ENCODE measurements around the gene SLC9A3.

Gene SLC9A3

DNA sequence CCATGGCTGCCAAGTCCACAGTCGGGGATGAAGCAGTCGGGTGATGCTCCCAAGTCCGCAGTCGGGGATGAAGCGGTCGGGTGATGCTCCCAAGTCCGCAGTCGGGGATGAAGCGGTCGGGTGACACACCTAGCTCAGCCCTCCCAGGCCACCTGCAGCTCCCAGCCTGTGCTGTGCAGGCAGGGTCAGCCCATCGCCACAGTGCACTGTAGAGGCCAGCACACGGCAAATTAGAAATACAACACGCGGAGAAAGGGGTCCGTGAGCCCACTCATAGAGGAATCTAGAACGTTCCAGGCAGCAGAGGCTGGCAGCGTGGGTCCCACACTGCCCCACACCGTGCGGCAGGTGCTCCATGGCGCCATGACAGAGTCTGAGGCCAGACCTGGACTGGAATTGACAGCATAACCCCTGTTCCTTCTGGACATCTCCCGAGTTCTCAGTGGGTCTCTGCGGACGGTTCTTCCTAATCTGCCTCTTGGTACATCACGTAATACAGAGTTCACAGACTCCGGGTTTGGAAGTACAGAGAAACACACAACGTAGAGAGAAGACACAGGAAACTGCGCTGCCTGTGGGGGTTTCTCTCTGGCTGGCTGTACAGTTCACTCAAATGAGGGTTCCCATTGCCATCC lies 89.0 kb downstream of the SLC9A3 start:
- Mint-ChIP-seq H3K4me1 (peaks cover 11% of the 10 kb centered on the region), H3K36me3 (ENCODE audit: low read depth) (no peaks in the 10 kb centered on the region), H3K27ac (no peak overlapping the region), H3K27me3 (ENCODE audit: low read depth, poor library complexity) (peaks cover 23% of the 10 kb centered on the region), H3K9me3 (no peaks in the 10 kb centered on the region), H3K4me3 (no peak overlapping the region)
- TF ChIP-seq, protein P1, sequence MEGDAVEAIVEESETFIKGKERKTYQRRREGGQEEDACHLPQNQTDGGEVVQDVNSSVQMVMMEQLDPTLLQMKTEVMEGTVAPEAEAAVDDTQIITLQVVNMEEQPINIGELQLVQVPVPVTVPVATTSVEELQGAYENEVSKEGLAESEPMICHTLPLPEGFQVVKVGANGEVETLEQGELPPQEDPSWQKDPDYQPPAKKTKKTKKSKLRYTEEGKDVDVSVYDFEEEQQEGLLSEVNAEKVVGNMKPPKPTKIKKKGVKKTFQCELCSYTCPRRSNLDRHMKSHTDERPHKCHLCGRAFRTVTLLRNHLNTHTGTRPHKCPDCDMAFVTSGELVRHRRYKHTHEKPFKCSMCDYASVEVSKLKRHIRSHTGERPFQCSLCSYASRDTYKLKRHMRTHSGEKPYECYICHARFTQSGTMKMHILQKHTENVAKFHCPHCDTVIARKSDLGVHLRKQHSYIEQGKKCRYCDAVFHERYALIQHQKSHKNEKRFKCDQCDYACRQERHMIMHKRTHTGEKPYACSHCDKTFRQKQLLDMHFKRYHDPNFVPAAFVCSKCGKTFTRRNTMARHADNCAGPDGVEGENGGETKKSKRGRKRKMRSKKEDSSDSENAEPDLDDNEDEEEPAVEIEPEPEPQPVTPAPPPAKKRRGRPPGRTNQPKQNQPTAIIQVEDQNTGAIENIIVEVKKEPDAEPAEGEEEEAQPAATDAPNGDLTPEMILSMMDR (IDR thresholded peaks at IDR 0.05), result no peak
- DNase-seq, result no peak

DNA sequence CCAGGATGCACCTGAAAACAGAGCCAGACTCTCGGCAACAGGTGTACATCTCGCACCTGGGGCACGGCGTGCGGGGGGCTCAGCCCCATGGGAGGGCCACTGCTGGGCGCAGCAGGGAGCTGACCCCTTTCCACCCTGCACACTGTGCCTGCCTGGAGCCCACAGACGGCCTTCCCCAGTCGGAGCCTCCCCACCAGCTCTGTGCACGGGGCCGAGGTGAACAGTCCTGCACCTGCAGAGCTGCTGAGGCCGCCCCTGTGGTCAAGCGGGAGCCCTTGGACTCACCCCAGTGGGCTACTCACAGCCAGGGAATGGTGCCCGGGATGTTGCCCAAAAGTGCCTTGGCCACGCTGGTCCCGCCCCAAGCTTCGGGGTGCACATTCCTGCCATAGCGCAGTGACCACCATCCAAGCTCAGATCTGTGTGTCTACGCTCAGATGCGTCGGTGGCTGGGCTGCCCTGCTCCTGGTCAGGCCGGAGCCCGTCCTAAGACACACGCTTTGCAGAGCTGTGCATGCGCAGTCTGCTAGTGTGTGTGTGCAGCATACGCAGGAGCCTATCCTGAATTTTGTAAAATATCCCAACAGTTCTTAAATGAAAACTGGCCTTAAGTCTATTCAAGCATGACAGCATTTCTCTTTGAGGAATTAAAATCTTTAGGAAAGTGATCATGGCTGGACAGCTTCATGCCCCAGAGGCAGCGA lies 89.7 kb downstream of the SLC9A3 start:
- Mint-ChIP-seq H3K27me3 (ENCODE audit: low read depth, poor library complexity) (peaks cover 27% of the 10 kb centered on the region), H3K36me3 (ENCODE audit: low read depth) (no peaks in the 10 kb centered on the region), H3K9me3 (no peaks in the 10 kb centered on the region), H3K27ac (no peak overlapping the region), H3K4me3 (no peak overlapping the region), H3K4me1 (peaks cover 8% of the 10 kb centered on the region)
- no peak for DNase-seq
- TF ChIP-seq, protein P1 (IDR thresholded peaks at IDR 0.05), result no peak

DNA sequence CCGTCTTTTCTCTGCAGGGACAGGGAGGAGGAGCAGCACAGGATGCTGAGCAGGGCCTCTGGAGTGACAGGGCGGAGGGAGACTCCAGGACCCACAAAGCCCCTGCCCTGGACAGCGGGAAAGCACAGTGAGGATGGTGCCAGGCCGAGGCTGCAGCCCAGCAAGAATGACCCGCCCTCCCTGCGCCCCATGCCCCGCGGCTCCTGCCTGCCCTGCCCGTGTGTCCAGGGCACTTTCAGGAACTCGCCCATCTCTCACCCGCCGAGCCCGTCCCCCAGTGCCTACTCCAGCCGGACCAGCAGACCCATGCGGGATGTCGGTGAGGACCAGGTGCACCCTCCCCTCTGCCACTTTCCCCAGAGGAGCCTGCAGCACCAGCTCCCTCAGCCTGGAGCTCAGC lies 90.4 kb downstream of the SLC9A3 start:
- DNase-seq, result no peak
- no peaks in the 10 kb centered on the region for H3K9me3 Mint-ChIP-seq
- H3K36me3 Mint-ChIP-seq (ENCODE audit: low read depth), result no peaks in the 10 kb centered on the region
- H3K27me3 Mint-ChIP-seq (ENCODE audit: low read depth, poor library complexity), result peaks cover 27% of the 10 kb centered on the region
- no peak overlapping the region for H3K27ac Mint-ChIP-seq
- H3K4me1 Mint-ChIP-seq, result peaks cover 3% of the 10 kb centered on the region
- no peak overlapping the region for H3K4me3 Mint-ChIP-seq
- TF ChIP-seq, protein P1 (IDR thresholded peaks at IDR 0.05), result no peak

DNA sequence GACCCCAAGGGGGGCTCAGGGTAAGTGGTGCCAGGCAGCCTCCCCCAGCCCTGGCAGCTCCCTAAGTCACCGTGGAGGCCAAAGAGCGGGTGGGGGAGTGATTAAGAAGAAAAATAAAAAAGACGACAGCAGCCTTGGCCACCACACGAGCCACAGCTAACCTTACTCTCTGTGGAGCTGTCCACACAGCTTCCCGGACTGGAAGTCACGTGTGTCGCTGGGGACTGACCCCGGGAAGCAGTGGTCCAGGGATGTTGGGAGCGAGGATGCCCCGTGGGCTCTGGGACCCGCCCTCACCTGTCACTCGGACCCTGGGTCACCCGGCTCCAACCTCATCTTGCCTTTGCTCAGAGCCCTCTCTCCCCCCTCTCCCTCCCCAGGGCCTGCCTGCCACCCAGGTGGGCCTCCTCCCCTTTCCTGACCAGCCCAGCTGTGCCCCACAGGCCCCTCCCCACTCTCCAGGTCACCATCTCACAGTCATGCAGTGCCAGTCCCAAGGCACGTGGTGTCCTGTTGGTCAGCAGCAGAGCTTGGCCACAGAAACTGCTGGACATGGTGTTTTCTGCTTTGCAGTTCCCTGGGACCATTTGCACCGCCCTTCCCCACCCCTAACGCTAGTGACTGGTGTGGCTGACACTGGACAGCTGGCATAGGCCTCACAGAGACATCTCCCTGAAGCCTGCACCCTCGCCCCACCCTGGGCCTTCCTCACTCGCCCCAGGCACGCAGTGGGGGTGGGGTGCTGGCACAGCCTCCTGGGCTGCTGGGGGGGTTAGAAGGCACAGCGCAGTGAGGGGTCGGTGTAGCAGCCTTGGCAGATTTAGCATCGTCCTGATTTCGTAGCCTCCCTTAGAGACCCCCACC lies 91.1 kb downstream of the SLC9A3 start:
- TF ChIP-seq, protein P1 (IDR thresholded peaks at IDR 0.05), result no peak
- no peaks in the 10 kb centered on the region for H3K36me3 Mint-ChIP-seq (ENCODE audit: low read depth)
- no peak for DNase-seq
- no peak overlapping the region for H3K4me3 Mint-ChIP-seq
- peaks cover 29% of the 10 kb centered on the region for H3K27me3 Mint-ChIP-seq (ENCODE audit: low read depth, poor library complexity)
- H3K9me3 Mint-ChIP-seq, result no peaks in the 10 kb centered on the region
- peaks cover 3% of the 10 kb centered on the region for H3K4me1 Mint-ChIP-seq
- no peak overlapping the region for H3K27ac Mint-ChIP-seq

DNA sequence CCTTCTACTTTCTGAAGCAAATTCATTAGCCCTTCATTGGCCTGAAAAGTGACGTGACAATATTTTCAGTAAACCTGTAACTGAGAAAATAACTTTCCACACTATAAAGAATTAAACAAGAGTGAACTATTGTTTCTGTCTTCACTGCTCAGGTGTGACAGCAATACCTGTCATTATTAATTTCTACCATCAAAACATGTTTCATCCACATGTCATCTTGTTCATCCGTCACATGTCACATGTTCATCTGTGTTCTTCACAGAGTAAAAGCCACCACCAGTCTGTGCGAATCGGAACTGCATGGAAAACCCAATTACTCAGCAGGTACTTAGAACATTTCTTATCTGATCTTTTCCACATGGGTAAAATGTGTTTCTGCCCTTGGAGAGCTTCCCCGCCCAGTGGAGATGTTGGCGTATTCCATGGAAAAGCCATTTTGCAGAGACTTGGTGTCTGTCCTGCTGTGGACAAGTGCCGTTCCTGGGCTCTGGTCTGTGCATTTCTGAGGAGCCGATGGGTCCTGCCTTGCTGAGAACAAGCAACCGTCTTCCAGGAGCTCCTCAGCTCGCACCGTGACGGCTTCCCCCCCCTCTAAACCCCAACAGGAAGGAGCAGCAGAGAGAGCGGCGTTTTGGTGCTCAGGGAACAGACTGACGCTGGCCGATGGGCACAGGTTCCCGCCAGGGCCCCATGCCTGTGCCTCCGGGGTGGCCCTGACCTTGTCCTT lies 91.9 kb downstream of the SLC9A3 start:
- Mint-ChIP-seq H3K4me1 (peaks cover 3% of the 10 kb centered on the region), H3K27ac (no peak overlapping the region), H3K9me3 (no peaks in the 10 kb centered on the region), H3K36me3 (ENCODE audit: low read depth) (no peaks in the 10 kb centered on the region), H3K4me3 (no peak overlapping the region), H3K27me3 (ENCODE audit: low read depth, poor library complexity) (peaks cover 33% of the 10 kb centered on the region)
- DNase-seq, result no peak
- TF ChIP-seq, protein P1 (IDR thresholded peaks at IDR 0.05), result no peak

All from nephron progenitor cell (in vitro differentiated cells).